Bronchial epithelial cell (primary cell): ENCODE data around the gene ATIC. TPM values are rescaled to one million over a fixed set of nuclear protein-coding genes. Genes with fewer than 3 reads are reported as not detected.

Experiments used
- DNase-seq: peaks from one replicate; pipeline ENCODE4 v3.0.0-alpha.2; 2010; ENCODE audit warnings: low read depth
- FAIRE-seq: peaks from 2 replicates; lab custom pipeline; 2011; peaks lifted over from hg19 to GRCh38; lab: Jason Lieb, UNC
- H3K27me3 ChIP-seq: 2 replicates; pipeline ENCODE4 v1.5.1; 2011; ENCODE audit warnings: low read length; ENCODE audit not compliant: control insufficient read depth, insufficient read depth
- H3K36me3 ChIP-seq: 2 replicates; pipeline ENCODE4 v1.5.1; 2011; ENCODE audit warnings: low read length; ENCODE audit not compliant: control insufficient read depth, insufficient read depth
- H3K4me3 ChIP-seq: 2 replicates; pipeline ENCODE4 v1.5.1; 2011; ENCODE audit warnings: mild to moderate bottlenecking, low read depth, low read length, control low read depth
- CTCF ChIP-seq: IDR thresholded peaks from 2 replicates; pipeline ENCODE4 v1.5.1; 2011; ENCODE audit warnings: mild to moderate bottlenecking, moderate library complexity, low read length, control low read depth, inconsistent platforms; ENCODE audit not compliant: insufficient read depth, severe bottlenecking
- total RNA-seq: library from RNA; depleted of rRNA; stranded (reverse); fragments of >200 nt; gene quantifications from 2 replicates; pipeline ENCODE4 v1.2.1, GENCODE V29; 2014

Gene ATIC
- total RNA-seq, 1 donor from 2014 or later, result 35.0 TPM

DNA sequence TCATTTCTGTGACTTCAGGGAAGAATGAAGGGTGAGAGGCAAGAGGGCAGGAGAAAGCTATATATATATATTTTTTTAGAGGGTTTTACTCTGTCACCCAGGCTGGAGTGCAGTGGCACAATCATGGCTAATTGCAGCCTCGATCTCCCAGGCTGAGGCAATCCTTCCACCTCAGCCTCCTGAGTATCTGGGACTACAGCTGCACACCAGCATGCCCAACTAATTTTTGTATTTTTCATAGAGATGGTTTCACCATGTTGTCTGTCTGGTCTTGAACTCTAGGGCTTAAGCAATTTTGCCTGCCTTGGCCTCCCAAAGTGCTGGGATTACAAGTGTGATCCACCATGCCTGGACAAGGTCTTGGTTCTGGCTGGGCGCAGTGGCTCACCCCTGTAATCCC lies 3.4 kb downstream of the ATIC start:
- FAIRE-seq (no peak), DNase-seq (no peak)
- Histone ChIP-seq H3K36me3 (peaks cover 3% of the 10 kb centered on the region), H3K27me3 (no peaks in the 10 kb centered on the region), H3K4me3 (no peak overlapping the region)
- TF ChIP-seq CTCF, result no peak

DNA sequence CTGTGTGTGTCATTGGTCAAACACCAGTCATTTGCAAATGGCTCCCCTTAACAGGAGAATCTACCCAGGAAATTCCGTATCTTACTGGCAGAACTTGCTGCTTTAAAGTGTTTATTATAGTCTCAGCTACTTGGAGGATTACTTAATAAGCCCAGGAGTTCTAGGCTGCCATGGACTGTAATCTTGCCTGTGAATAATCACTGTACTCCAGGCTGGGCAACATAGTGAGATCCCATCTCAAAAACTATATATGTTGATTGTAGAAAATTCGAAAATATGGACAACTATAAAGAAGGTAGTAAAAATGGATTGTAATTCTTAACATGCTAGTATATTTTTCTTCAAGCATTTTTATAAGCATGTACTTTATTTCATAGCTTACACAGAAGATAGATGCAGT lies 4.5 kb downstream of the ATIC start:
- no peak for TF ChIP-seq CTCF
- Histone ChIP-seq H3K36me3 (peaks cover 3% of the 10 kb centered on the region), H3K27me3 (no peaks in the 10 kb centered on the region), H3K4me3 (no peak overlapping the region)
- DNase-seq (no peak), FAIRE-seq (no peak)

DNA sequence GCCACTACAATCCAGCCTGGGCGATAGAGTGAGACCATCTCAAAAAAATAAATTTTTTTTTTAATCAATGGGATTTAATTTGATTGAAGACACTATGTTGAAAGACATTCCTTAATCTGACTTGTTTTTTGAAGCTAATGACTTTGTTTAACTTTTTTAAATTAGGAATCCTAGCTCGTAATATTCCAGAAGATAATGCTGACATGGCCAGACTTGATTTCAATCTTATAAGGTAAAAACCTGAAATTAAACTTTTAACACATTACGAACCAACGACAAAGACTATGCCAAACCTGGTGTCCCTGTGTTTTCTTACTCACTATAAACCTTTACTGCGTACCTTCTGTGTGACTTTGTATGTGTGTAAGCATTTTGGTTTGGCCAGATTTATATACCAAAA lies 7.6 kb downstream of the ATIC start:
- DNase-seq (no peak), FAIRE-seq (no peak)
- no peak overlapping the region for H3K4me3 ChIP-seq
- peaks cover 5% of the 10 kb centered on the region for H3K36me3 ChIP-seq
- no peak for TF ChIP-seq CTCF
- no peaks in the 10 kb centered on the region for H3K27me3 ChIP-seq

- no peak overlapping the region for H3K4me3 ChIP-seq
- no peak for TF ChIP-seq CTCF
- H3K27me3 ChIP-seq, result no peaks in the 10 kb centered on the region
- FAIRE-seq, result no peak
- H3K36me3 ChIP-seq, result peaks cover 5% of the 10 kb centered on the region
- no peak for DNase-seq
These were observed 8.2 kb downstream of the ATIC start for GRCh38 chr2:215320102-215320501.

DNA sequence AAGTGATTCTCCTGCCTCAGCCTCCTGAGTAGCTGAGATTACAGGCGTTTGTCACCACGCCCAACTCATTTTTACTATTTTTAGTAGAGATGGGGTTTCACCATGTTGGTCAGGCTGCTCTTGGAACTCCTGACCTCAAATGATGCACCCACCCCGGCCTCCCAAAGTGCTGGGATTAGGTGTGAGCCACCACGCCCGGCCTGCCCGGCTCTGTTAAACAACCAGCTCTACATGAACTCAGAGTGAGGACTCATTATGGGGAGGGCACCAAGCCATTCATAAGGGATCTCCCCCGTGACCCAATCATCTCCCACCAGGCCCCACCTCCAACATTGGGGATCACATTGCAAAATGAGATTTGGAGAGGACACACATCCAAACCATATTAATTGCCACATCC lies 8.8 kb downstream of the ATIC start:
- DNase-seq (no peak), FAIRE-seq (no peak)
- Histone ChIP-seq H3K27me3 (no peaks in the 10 kb centered on the region), H3K4me3 (no peak overlapping the region), H3K36me3 (peaks cover 5% of the 10 kb centered on the region)
- no peak for TF ChIP-seq CTCF

- Histone ChIP-seq H3K36me3 (peaks cover 14% of the 10 kb centered on the region), H3K4me3 (no peak overlapping the region), H3K27me3 (no peaks in the 10 kb centered on the region)
- TF ChIP-seq CTCF, result no peak
- DNase-seq, result no peak
- no peak for FAIRE-seq
These were observed 13.0 kb downstream of the ATIC start for GRCh38 chr2:215324811-215325210.
